Effector memory CD4-positive, alpha-beta T cell (primary cell): ENCODE results near the gene OR52E4.

ENCODE experiments used
- DNase-seq, 3 donors: peaks; one replicate each; pipeline ENCODE4 v3.0.0-alpha.2; 2020
- H3K27ac ChIP-seq: 2 replicates; pipeline ENCODE4 v1.7.0; 2013; ENCODE audit warnings: mild to moderate bottlenecking, low read length, moderate library complexity; ENCODE audit not compliant: insufficient read depth, poor library complexity, severe bottlenecking
- H3K27me3 ChIP-seq: replicated peaks from 2 replicates; pipeline ENCODE4 v1.7.0; 2013; ENCODE audit warnings: mild to moderate bottlenecking, low read length; ENCODE audit not compliant: insufficient read depth, control insufficient read depth, poor library complexity, severe bottlenecking
- H3K36me3 ChIP-seq: 2 replicates; pipeline ENCODE4 v1.7.0; 2013; ENCODE audit warnings: mild to moderate bottlenecking, low read length, moderate library complexity; ENCODE audit not compliant: control insufficient read depth, insufficient read depth
- H3K4me1 ChIP-seq: 2 replicates; pipeline ENCODE4 v1.7.0; 2013; ENCODE audit warnings: low read length, mild to moderate bottlenecking; ENCODE audit not compliant: control insufficient read depth, insufficient read depth, poor library complexity, severe bottlenecking
- H3K4me3 ChIP-seq: 2 replicates; pipeline ENCODE4 v1.7.0; 2013; ENCODE audit warnings: low read length, low read depth, mild to moderate bottlenecking; ENCODE audit not compliant: insufficient read depth, poor library complexity, severe bottlenecking
- H3K9me3 ChIP-seq: 2 replicates; pipeline ENCODE4 v1.7.0; 2013; ENCODE audit warnings: mild to moderate bottlenecking, low read length, moderate library complexity; ENCODE audit not compliant: control insufficient read depth
- total RNA-seq, 3 donors: gene quantifications; one replicate each; lab custom pipeline; 2026; lab: John Stamatoyannopoulos, UW

Gene OR52E4
- 0 reads per million in 3 donors for total RNA-seq

- no peak for DNase-seq
- no peaks in the 10 kb centered on the region for H3K36me3 ChIP-seq
These were observed at the start of gene OR52E4 for GRCh38 chr11:5880329-5880728. Gene OR52E4 (plus strand): TSS chr11:5880629. CDS start chr11:5884293, 3,664 bp downstream.

DNA sequence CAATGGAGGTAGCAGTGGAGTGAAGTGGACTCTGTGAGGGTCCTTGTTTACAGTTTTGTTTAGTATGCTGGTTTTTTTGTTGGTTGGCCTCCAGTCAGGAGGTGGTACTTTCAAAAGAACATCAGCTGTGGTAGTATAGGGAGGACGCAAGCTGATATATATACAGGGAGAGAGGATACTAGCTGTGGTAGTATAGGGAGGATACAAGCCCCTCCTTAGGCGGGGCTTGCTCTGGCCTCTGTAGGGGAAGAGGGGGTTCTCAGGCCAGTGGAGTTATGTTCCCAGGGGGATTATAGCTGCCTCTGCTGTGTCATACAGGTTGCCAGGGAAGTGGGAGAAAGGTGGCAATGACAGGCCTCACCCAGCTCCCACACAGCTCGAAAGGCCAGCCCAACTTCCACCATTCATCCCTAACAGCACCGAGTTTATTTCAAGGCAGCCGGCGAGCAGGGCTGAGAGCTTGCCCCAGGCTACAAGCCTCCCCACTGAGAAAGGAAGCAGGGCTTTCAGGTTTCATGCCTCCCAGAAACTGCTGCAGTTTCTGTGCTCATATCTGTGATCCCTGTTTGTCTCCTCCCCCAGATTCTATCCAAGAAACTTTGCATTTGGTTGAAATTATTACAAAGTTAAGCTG, 49.1 kb upstream of the OR52E4 start:
- Histone ChIP-seq H3K4me3 (no peak overlapping the region), H3K36me3 (no peaks in the 10 kb centered on the region), H3K9me3 (no peaks in the 10 kb centered on the region), H3K27me3 (no peaks in the 10 kb centered on the region), H3K27ac (no peak overlapping the region), H3K4me1 (no peaks in the 10 kb centered on the region)
- no peak for DNase-seq

More at GRCh38 chr11:5880329-5880728, at the start of gene OR52E4:
- Histone ChIP-seq H3K27ac (no peak within 1 kb of the TSS), H3K4me1 (no peaks in the 10 kb centered on the region), H3K4me3 (no peak within 1 kb of the TSS), H3K27me3 (no peaks in the 10 kb centered on the region), H3K9me3 (no peaks in the 10 kb centered on the region)

DNA sequence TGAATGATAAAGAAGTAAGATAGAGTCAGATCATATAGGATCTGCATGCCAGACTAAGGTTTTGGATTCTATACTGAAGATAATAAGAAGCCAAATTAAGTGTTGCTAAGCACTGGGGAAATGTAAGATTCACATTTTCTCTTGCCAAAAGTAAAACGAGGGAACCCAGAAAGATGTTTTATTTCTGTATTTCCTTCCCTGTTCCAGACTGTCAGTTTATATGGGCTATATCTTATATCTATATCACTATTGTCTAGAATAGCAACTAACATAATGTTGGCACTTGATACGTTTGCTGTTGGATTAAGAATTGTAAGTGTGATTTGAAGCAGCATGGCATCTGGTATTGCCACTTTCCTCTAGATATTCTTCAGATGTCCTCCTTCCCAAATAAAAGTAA, 47.0 kb upstream of the OR52E4 start:
- Histone ChIP-seq H3K4me1 (no peaks in the 10 kb centered on the region), H3K27ac (no peak overlapping the region), H3K9me3 (no peaks in the 10 kb centered on the region), H3K27me3 (no peaks in the 10 kb centered on the region), H3K4me3 (no peak overlapping the region), H3K36me3 (no peaks in the 10 kb centered on the region)
- DNase-seq = no peak

DNA sequence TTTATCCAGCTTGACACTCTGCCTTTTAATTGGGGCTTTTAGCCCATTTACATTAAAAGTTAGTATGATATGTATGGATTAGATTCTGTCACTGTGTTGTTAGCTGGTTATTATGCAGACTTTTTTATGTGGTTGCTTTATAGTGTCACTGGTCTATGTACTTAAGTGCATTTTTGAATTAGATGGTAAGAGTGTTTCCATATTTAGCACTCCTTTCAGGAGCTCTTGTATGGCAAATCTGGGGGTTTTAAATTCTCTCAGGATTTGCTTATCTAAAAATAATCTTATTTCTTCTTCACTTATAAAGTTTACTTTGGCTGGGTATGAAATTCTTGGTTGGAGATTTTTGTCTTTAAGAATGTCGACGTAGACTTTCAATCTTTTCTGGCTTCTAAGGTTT, 42.7 kb upstream of the OR52E4 start:
- H3K9me3 ChIP-seq = no peaks in the 10 kb centered on the region
- H3K27me3 ChIP-seq = no peaks in the 10 kb centered on the region
- no peaks in the 10 kb centered on the region for H3K4me1 ChIP-seq
- no peak for DNase-seq
- H3K36me3 ChIP-seq = no peaks in the 10 kb centered on the region
- H3K4me3 ChIP-seq = no peak overlapping the region
- H3K27ac ChIP-seq = no peak overlapping the region

DNA sequence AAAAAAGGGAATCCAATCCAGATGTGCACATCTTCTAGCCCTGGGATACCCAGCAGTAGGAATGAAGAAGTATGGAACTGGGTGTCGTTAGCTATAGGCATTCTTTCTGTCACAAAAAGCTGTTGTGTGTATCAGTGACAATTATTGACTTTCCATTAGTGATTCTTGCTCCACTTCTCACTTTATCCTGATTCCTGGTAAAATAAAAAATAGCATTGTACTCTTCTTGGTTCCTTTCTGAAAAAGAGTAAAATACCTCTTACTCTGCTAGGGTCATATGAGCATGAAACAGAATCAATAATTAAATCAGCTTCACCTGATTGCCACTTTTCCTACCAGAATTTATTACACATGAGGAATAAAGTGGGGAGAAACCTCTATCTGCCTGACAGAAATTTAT, 38.6 kb upstream of the OR52E4 start, which contains the start of gene OR52E6:
TSS of gene OR52E6 (minus strand) at position 101 of the 400 bp plus-strand sequence. CDS start at position 101, 0 bp downstream.
- Histone ChIP-seq H3K27me3 (no peaks in the 10 kb centered on the region), H3K4me1 (no peaks in the 10 kb centered on the region), H3K36me3 (no peaks in the 10 kb centered on the region), H3K9me3 (no peaks in the 10 kb centered on the region), H3K4me3 (no peak within 1 kb of the TSS), H3K27ac (no peak within 1 kb of the TSS)
- DNase-seq = no peak

DNA sequence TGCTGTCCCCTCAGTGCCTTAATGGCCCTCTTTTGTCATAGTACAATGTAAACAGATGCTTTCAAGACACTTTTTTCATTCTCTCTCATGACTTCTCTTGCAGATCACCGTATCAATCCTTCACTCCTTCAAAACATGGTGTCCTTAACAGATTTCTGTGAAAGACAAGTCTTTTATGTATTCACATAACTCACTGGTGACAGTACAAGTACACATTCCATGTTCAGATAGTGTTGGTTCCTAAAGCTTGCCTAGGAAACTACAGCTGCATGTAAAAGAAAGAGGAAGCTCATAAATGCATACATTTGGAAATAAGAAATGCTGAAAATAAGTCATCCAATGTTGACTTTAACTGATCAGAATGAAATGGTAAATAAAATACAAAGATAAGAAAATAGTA, 33.7 kb upstream of the OR52E4 start:
- Histone ChIP-seq H3K4me3 (no peak overlapping the region), H3K27me3 (no peaks in the 10 kb centered on the region), H3K9me3 (no peaks in the 10 kb centered on the region), H3K36me3 (no peaks in the 10 kb centered on the region), H3K4me1 (no peaks in the 10 kb centered on the region), H3K27ac (no peak overlapping the region)
- DNase-seq = no peak

- Histone ChIP-seq H3K4me3 (no peak overlapping the region), H3K27me3 (no peaks in the 10 kb centered on the region), H3K9me3 (no peaks in the 10 kb centered on the region), H3K27ac (no peak overlapping the region), H3K36me3 (no peaks in the 10 kb centered on the region), H3K4me1 (no peaks in the 10 kb centered on the region)
- DNase-seq = no peak
These were observed 32.7 kb upstream of the OR52E4 start for GRCh38 chr11:5847711-5848110.

- no peaks in the 10 kb centered on the region for H3K27me3 ChIP-seq
- H3K4me3 ChIP-seq = no peak overlapping the region
- H3K27ac ChIP-seq = no peak overlapping the region
- no peaks in the 10 kb centered on the region for H3K4me1 ChIP-seq
- H3K9me3 ChIP-seq = no peaks in the 10 kb centered on the region
- DNase-seq = no peak
- no peaks in the 10 kb centered on the region for H3K36me3 ChIP-seq
These were observed 29.4 kb upstream of the OR52E4 start for GRCh38 chr11:5851002-5851401.

DNA sequence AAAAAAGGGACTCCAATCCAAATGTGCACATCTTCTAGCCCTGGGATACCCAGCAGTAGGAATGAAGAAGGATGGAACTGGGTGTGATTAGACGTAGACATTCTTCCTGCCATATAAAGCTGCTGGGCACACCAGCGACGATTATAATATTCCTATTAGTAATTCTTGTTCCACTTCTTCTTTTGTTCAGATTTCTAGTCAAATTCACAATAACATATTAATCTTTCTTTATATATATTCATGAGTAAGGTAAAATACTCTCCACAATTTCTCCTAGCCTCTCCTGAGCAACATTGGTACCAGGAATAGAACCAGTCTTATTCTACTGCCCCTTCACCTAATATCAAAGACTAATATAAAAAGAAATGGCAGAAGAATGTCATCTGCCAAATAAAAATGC, 22.8 kb upstream of the OR52E4 start, which contains the start of gene OR52E8:
TSS of gene OR52E8 (minus strand) at position 101 of the 400 bp plus-strand sequence. CDS start at position 101, 0 bp downstream.
- no peaks in the 10 kb centered on the region for H3K9me3 ChIP-seq
- no peak within 1 kb of the TSS for H3K27ac ChIP-seq
- H3K36me3 ChIP-seq = no peaks in the 10 kb centered on the region
- no peaks in the 10 kb centered on the region for H3K27me3 ChIP-seq
- DNase-seq = no peak
- H3K4me3 ChIP-seq = no peak within 1 kb of the TSS
- no peaks in the 10 kb centered on the region for H3K4me1 ChIP-seq

- Histone ChIP-seq H3K4me3 (no peak overlapping the region), H3K36me3 (no peaks in the 10 kb centered on the region), H3K9me3 (no peaks in the 10 kb centered on the region), H3K27me3 (no peaks in the 10 kb centered on the region), H3K4me1 (no peaks in the 10 kb centered on the region), H3K27ac (no peak overlapping the region)
- DNase-seq = no peak
These were observed 14.6 kb upstream of the OR52E4 start for GRCh38 chr11:5865826-5866225.
